Fibroblast of upper back skin (primary cell): Measurements from ENCODE around the gene HLA-DRB1.
"Not testable (repeated sequence)": the region's sequence is repeated elsewhere in the genome, so short reads cannot be mapped to it uniquely, and the experiment has no call there.

Source experiments
- DNase-seq: peaks from one replicate; pipeline ENCODE4 v3.0.0-alpha.2; 2013

Gene HLA-DRB1

GRCh38 chr6:32554116-32554965 lies 35.3 kb downstream of the HLA-DRB1 start:
- no peak for DNase-seq

- DNase-seq = no peak
Observed at GRCh38 chr6:32553037-32553742, 36.5 kb downstream of the HLA-DRB1 start.

- DNase-seq = no peak
Observed at GRCh38 chr6:32551410-32551809, 38.2 kb downstream of the HLA-DRB1 start.

GRCh38 chr6:32539839-32540238 lies 49.8 kb downstream of the HLA-DRB1 start:
- DNase-seq = no peak

- not testable (repeated sequence) for DNase-seq
Observed at GRCh38 chr6:32530431-32530793, 59.2 kb downstream of the HLA-DRB1 start.

- DNase-seq = no peak
Observed at GRCh38 chr6:32529697-32530430, 59.8 kb downstream of the HLA-DRB1 start, which contains the start of gene HLA-DRB5. Gene HLA-DRB5 (minus strand): TSS chr6:32530287. CDS start chr6:32530224, 63 bp downstream.
